Vagina (tissue), 2 donors: ENCODE data around the gene HS6ST3.

Experiments used
- POLR2A ChIP-seq, 2 donors: fragments of 450-650 bp; IDR thresholded peaks; one replicate each; pipeline ENCODE4 v1.6.1; 2017; ENCODE audit warnings: antibody characterized with exemption in 2 of 2, mild to moderate bottlenecking in 2 of 2, moderate library complexity in 2 of 2
- POLR2AphosphoS5 ChIP-seq, 2 donors: sonication (generic); formaldehyde crosslinking; IDR thresholded peaks; one replicate each; pipeline ENCODE4 v1.9.0; 2017; ENCODE audit warnings: antibody characterized with exemption in 2 of 2, mild to moderate bottlenecking in 2 of 2, low read depth in 1 of 2; ENCODE audit not compliant: insufficient read depth in 1 of 2
- TF ChIP-seq, protein P1 (sequence below), 3 experiments: fragments of 450-650 bp in 2 of 3; fragments of 200-600 bp in 1 of 3; sonication (generic) in 1 of 3; IDR thresholded peaks; one replicate each; pipeline ENCODE4 v1.5.1; 2017 to 2019; ENCODE audit warnings: antibody characterized with exemption in 3 of 3, mild to moderate bottlenecking in 2 of 3, moderate library complexity in 2 of 3

DNA sequence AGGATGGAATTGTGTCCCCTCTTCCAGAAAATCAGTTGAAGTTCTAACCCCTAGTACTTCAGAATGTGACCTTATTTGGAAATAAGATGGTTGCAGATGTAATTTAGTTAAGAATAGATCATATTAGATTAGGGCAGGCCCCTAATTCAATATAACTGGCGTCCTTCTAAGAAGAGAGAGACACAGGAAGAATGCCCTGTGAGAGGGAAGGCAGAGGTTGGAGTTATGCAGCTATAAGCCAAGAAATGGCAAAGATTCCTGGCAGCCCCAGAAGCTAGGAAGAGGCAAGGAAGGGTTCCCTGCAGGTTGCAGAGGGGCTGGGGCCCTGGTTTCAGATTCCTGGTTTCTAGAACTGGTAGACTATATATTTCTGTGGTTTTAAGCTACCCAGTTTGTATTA lies 30.0 kb downstream of the HS6ST3 start:
- TF ChIP-seq POLR2A (IDR thresholded peaks at IDR 0.05) (no peak), POLR2AphosphoS5 (IDR thresholded peaks at IDR 0.05; ENCODE audit: insufficient read depth in 1 of 2, low read depth in 1 of 2) (no peak)
- TF ChIP-seq, protein P1, sequence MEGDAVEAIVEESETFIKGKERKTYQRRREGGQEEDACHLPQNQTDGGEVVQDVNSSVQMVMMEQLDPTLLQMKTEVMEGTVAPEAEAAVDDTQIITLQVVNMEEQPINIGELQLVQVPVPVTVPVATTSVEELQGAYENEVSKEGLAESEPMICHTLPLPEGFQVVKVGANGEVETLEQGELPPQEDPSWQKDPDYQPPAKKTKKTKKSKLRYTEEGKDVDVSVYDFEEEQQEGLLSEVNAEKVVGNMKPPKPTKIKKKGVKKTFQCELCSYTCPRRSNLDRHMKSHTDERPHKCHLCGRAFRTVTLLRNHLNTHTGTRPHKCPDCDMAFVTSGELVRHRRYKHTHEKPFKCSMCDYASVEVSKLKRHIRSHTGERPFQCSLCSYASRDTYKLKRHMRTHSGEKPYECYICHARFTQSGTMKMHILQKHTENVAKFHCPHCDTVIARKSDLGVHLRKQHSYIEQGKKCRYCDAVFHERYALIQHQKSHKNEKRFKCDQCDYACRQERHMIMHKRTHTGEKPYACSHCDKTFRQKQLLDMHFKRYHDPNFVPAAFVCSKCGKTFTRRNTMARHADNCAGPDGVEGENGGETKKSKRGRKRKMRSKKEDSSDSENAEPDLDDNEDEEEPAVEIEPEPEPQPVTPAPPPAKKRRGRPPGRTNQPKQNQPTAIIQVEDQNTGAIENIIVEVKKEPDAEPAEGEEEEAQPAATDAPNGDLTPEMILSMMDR (IDR thresholded peaks at IDR 0.05): no peak
